Stimulated activated CD8-positive, alpha-beta memory T cell treated with anti-CD3 and anti-CD28 coated beads, Interleukin-4, amount 100 ng/mL, for 4 hours (primary cell): ENCODE results near the gene NFATC2.
"Not testable (repeated sequence)": the region's sequence is repeated elsewhere in the genome, so short reads cannot be mapped to it uniquely, and the experiment has no call there.

ENCODE experiments used
- DNase-seq, 2 donors: peaks; one replicate each; pipeline ENCODE4 v3.0.0-alpha.2; 2020; ENCODE audit warnings: low read depth in 2 of 2, low spot score in 1 of 2

The NFATC2 gene

DNA sequence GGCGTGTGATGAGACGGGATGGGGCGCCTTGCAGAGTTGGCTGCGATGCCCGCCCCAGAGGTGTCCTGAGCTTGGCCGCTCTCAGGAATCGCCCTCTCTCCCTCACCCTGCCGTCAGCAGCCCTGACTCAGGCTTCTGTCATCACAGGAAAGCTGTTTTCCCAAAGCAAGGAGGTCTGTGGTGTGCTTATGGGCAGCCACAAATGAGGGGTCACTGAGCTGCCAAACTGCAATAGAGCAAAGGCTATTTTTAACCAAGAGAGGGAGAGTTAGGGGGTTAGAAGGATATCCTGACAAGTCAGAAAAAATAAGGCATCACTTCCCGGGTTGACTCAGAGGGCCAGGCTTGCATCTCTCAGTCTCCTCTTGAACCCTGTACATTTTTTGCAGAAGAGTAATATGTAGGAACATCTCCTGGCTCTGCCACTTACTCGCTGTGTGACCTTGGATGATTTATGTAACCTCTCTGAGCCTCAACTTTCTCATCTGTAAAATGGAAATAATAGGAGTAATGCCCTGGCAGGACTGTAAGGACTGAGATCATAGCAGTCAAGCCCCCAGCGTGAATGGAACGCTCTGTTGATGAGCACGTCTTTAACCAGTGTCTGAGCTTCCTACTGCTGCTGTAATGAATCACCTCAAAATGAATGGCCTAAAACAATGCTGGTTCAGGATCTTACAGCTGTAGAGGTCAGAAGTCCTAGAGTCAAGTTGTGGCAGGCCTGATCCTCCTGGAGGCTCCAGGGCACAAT lies 181.9 kb downstream of the NFATC2 start:
- no peak for DNase-seq

GRCh38 chr20:51359947-51360346 lies 182.6 kb downstream of the NFATC2 start:
- DNase-seq, result no peak

- no peak for DNase-seq
Measured at GRCh38 chr20:51359401-51359800, 183.1 kb downstream of the NFATC2 start.

DNA sequence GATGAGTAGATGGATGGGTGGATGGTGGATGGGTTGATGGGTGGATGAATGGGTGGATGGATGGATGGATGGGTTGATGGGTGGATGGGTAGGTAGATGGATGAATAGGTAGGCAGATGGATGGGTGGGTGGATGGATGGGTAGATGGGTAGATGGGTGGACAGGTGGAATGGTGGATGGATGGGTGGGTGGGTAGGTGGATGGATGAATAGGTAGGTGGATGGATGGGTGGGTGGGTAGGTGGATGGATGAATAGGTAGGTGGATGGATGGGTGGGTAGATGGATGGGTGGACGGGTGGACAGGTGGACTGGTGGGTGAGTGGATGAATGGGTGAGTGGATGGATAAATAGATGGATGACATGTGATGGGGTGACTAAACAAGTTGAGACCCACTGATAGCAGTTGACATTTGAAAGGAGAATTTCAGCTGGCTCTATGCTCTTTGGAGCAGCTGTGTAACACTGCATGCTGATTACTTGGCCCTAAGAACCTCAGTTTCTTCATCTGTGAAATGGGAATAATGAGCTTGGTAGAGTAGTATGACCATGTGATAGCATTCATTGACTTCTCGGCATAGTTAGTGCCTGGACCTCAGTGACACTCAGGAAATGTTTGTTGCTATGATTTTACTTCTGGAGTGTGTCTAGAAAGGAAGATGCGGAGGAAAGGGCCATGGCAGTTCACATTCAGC lies 184.3 kb downstream of the NFATC2 start:
- no peak for DNase-seq

DNA sequence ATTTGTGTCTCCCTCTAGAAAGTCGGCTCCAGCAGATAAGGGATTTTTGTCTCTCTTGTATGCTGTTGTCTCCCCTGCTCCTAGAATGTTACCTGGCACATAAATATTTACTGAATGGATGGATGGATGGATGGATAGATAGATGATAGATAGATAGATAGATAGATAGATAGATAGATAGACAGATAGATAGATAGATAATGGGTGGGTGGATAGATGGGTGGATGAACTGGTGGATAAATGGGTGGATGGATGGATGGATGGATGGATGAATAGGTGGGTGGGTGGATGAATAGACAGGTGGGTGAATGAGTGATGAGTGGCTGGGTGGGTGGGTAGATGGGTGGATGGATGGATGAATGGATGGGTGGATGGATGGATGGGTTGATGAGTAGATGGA lies 185.0 kb downstream of the NFATC2 start:
- no peak for DNase-seq

GRCh38 chr20:51356871-51357270 lies 185.6 kb downstream of the NFATC2 start:
- DNase-seq, result no peak

- no peak for DNase-seq
Measured at GRCh38 chr20:51354769-51355319, 187.7 kb downstream of the NFATC2 start.

DNA sequence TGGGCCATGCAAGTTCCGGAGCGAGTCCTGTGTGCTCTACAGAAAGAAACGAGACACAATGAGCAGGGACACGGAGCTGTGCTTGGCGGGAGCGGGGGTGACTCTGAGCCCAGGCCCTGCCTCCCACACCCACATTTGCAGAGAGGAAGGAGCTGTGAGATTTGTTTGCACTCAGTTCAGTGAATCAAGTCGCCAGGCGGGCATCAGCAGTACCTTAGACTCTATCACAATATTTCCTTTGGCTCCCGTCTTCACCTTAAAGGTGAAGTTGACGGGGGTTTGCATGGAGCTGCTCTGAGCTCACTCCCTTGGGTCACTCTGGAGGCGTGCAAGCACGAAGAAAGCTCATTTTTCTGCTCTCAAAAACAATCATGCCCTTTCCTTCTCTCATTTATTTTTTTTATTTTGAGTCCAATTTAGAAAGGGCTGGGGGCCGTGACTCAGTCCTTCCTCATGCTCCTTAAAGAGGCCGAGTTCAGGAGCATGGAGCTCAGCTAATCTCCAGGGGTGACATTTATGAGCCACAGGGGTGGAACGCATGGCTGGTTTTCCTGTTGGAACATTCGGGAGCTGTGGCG lies 188.2 kb downstream of the NFATC2 start:
- no peak for DNase-seq

- no peak for DNase-seq
Measured at GRCh38 chr20:51353491-51353890, 189.0 kb downstream of the NFATC2 start.

DNA sequence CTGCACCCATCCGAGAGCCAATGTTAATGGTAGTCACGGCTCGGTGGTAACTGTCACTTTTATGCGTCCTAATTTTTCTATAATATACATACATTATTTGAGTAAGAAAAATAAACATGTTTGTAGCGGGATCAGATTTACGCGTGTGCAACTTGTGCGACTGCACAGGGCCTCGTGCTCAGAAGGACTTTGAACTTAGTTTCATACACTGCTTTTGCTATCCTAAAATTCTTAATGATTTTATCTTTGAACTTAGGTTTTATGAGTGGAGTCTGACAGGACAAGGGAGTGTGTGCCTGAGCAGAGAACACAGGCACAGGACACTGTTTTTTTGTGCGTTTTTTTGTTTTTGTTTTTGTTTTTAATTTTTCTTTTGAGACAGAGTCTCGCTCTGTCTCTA lies 189.7 kb downstream of the NFATC2 start:
- no peak for DNase-seq

DNA sequence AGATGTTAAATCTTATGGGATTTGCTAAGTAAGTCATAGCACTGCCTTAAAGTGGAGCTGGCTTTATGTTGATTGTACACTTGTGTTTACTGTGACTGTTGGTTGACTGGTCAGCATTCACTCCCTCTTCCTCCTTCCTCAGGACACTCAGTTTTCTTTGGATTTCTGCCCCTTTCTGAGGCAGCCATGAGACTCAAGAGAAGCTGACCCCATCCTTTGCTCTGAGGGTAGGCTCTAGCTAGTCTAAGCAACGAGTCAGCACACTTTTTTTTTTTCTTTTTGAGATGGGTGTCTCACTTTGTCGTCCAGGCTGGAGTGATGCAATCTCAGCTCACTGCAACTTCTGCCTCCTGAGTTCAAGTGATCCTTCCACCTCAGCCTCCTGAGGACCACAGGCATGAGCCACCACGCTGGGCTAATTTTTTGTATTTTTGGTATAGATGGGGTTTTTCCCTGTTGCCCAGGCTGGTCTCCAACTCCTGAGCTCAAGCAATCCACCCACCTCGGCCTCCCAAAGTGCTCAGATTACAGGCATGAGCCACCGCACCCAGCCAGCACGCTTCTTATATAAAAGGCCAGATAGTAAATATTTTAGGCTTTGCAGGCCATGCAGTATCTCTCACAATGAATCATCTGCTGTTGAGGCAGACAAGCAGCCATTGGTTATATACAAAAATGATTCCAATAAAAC lies 191.4 kb downstream of the NFATC2 start:
- no peak for DNase-seq

DNA sequence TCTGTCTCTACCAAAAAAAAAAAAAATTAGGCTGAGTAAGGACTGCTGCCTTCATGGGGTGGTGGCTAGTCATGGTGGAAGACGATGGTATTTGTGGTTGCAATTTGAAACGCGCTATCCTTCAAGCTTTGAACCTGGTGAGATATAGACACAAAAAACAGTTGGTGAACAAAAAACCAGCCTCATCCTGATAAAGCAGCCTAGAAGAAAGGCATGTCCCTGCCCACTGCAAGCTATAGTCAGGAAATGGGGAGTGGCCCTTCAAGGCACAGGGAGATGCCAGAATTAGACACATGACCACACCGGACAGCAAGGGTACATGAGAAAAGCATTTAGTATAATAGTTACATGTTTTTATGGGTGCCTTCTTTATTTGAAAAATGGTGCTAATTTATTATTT lies 193.6 kb downstream of the NFATC2 start:
- no peak for DNase-seq

- DNase-seq, result no peak
Measured at GRCh38 chr20:51347831-51348230, 194.7 kb downstream of the NFATC2 start.

DNA sequence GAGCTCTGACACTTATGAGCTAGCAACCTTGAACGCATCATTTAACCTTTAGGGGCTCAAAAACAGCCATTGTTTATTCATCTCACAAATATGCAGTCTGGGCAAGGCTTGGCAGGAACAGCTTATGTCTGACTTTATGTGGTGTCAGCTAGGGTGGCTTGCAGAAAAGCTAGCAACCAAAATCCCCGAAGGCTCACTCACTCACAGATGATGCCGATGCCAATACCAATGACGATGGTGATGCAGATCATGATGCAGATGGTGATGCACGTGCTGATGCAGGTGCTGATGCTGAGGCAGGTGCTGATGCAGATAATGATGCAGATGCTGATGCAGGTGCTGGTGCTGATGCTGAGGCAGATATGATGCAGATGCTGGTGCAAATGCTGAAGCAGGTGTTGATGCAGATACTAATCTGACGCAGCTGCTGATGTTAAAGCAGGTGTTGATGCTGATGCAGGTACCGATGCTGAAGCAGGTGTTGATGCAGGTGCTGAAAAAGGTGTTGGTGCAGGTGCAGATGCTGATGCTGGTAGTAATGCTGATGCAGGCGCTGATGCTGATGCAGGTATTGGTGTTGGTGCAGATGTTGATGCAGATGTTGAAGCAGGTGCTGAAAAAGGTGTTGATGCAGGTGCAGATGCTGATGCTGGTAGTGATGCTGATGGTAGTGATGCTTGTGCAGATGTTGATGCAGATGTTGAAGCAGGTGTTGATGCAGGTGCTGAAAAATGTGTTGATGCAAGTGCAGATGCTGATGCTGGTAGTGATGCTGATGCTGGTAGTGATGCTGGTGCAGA lies 195.6 kb downstream of the NFATC2 start:
- DNase-seq, result no peak

DNA sequence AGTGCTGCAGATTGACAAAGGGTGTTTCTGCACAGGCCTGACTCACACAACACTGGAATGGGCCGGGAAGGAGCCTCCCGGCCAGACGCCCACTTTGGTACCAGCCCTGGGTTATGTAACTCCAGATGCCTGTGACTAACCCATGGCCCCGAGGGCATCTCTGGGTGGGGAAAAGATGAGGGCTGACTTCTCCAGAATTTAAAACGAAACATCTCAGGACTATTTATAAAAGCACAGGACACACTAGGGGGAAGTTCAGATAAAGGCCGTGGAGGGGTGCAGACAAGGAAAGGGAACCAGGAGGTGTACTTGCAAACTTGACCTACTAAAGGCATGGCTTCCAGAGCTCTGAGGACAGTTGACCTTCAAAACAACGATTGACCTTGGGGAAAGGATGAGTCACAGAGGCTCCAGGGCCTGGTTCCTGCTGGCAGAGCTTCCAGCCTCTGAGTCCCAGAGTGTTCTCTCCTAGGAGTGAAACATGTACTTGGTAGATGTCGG lies 196.9 kb downstream of the NFATC2 start:
- DNase-seq, result no peak

DNA sequence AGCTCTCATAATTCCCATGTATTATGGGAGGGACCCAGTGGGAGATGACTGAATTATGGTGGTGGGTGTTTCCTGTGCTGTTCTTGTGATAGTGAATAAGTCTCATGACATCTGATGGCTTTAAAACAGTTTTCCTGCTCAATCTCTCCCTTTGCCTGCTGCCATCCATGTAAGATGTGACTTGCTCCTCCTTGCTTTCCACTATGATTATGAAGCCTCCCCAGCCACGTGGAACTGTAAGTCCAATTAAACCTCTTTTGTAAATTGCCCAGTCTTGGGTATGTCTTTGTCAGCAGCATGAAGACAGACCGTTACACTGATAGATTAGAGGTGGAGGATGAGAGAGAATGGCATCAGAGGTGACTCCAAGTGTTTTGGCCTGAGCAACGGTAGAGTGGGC lies 198.7 kb downstream of the NFATC2 start:
- not testable (repeated sequence) for DNase-seq

DNA sequence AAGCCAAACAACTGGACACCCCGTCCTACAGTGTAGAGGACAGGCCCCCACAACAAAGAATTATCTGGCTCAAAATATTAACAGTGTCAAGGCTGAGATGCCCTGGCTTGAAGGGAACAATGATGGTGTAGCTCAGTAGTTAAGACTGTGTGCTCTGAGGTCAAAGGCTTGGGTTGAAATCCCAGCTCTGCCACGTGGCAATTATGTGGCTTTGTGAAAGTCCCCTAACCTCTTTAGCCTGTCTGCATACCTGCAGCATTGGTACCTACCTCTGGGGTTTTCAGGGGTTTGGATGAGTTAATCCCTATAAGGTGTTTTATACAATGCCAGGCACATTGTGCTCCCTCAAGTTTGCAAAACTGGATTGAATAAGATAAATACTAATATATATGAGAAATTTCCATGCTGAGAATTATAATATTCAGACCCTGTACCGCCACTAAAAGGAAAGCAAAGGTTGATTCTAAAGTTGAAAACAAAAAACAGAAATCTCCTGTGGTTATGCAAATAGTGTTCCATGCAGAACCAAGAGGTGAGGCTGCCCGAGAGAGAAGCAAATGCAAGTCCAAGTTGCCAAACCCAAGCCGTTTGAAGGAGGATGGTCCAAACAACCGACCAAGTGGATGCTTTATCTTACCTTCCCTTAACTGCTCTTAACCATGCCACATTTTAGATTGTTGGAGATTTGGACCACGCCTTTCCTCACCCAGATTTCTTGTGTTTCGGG lies 199.8 kb downstream of the NFATC2 start:
- DNase-seq, result no peak

- DNase-seq, result no peak
Measured at GRCh38 chr20:51341581-51341980, 200.9 kb downstream of the NFATC2 start.

GRCh38 chr20:51340451-51340840 lies 202.1 kb downstream of the NFATC2 start:
- no peak for DNase-seq
